Activated naive CD8-positive, alpha-beta T cell treated with anti-CD3 and anti-CD28 coated beads, Interleukin-2, amount 50 U/mL, for 16 hours (primary cell): ENCODE results near the gene DARS1.

Experiments
- DNase-seq: peaks from one replicate; pipeline ENCODE4 v3.0.0-alpha.2; 2020; ENCODE audit warnings: low read depth, low spot score

DARS1 gene

GRCh38 chr2:136016427-136016826, 31.0 kb upstream of the DARS1 start:
- no peak for DNase-seq

GRCh38 chr2:136015699-136016098, 30.3 kb upstream of the DARS1 start:
- DNase-seq: no peak

GRCh38 chr2:136014411-136014810, 29.0 kb upstream of the DARS1 start:
- no peak for DNase-seq

DNA sequence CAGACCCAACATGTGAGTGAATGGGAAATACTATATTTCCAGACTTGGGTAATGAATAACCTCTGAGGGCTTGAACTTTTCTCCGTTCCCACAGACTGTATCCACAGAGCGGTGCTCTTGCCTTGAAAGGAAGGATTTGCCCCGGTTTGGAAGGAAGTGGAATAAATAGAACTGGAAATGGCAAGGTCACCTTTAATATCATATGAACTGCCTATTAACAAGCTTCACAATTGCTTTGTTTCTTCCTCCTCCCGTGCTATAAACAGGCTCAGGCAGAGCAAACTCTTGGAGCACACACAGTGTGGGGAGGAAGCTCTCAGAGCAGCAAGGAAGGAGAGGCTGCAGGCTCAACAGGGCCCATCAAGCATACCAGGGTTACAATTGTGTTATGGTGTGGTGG, 28.5 kb upstream of the DARS1 start:
- no peak for DNase-seq

DNA sequence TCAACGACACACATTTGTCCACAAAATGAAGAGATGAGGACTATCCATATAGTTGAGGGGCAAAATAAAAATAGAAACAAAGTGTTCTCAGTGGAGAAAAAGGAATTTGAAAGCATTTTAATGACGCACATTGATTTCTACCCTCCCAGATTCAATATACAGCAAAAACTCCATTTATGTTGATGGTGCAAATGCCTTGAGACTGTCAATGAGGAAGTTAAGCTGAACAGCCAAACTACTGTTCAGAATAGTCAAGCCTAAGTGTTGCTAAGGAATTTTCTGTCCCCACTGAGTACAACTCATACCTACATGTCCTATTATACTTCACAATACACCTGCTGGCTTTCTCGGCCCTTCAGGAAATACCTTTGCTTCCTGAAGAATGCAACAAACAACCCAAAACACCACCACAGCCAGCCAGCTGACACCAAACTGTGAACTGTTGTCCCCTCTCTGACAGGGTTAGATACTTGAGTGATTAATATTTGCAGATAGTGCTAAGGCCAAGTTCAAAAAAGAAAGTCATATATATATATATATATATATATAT, 27.8 kb upstream of the DARS1 start:
- DNase-seq: no peak

DNA sequence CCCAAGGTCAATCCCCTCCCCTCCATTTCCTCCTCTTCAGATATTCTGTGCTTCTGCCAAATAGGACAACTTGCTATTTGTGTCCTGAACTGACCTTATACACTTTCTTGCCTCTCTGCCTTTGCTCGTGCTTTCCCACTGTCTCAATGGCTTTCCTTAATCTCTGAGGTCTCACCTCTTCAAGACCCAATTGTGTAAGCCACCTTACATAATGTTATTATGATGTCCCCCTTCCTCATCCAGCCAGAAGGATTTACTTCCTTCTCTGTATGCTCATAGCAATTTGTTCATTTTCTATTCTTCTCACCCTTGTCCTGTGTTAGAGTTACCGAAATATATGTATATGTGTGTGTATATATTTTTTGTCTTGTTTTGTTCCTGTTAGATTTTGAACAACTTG, 26.9 kb upstream of the DARS1 start:
- no peak for DNase-seq

GRCh38 chr2:136010126-136010525, 24.7 kb upstream of the DARS1 start:
- DNase-seq: no peak

DNA sequence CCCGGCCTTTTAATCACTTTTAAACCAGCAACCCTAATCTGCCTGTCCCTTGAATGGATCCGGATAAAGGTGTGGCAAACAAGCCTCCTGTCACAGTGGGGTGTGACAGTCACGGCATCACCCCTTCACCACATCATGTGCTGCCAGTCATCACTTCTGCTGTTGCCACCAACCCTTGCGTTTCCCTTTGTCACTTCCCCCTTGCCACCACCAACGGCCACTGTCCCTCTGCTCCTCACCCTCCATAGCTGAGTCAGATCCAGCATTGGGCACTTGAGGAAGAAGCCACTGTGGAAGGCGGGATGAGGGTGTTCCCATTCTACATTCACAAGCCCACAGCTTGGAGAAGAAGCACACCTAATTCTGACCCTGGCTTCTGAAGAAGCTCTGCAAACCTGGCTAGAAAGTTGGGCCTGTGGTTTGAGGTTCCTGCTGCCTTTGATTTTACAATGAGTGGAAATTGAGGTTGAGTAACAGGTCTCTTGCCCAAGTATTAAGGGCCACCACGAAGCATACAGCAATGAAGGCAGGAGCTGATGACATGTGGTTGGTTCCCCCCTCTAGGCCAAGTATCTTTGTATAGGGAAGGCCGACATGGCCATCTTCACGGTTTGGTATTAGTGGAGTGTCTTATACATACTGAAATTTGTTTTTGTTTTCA, 22.9 kb upstream of the DARS1 start:
- peak; percentile 14 for DNase-seq

DNA sequence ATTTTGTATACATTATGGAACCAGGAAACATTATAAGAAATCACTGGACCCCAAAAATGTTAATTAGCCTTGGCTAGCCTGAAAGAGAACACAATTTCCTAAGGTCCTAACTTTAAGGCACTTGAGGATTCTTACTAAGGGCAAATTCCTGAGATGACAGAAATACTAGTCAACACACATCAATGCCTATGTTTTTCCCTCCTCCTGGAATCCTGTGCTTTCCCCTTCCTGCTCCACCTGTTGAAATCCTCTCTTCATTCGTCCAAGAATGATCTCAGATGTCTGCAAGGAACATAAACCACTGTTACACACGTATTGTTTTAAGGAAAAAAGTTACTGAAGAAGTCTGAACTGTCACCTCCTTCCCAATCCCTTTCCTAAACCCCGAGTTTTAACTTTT, 21.2 kb upstream of the DARS1 start:
- DNase-seq: no peak

- no peak for DNase-seq
Measured at GRCh38 chr2:136005462-136006196, 20.2 kb upstream of the DARS1 start.

DNA sequence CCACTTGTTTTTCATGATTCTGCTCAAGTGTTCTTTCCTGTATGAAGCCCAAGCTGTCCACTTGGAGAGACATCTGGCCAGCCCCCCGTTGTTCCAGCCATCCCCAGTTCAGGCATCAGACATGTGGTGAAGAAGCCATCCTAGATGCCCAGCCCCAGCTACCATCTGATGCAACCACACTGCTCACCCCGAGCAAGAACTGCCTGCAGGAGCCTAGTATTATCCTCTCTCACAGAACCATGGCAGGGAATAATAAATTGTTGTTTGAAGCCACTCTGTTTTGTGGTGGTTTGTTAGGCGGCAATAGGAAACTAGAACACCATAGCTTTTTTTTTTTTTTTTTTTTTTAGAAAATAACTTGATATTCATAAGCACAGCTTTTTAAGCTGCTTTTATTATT, 19.5 kb upstream of the DARS1 start:
- DNase-seq: no peak

DNA sequence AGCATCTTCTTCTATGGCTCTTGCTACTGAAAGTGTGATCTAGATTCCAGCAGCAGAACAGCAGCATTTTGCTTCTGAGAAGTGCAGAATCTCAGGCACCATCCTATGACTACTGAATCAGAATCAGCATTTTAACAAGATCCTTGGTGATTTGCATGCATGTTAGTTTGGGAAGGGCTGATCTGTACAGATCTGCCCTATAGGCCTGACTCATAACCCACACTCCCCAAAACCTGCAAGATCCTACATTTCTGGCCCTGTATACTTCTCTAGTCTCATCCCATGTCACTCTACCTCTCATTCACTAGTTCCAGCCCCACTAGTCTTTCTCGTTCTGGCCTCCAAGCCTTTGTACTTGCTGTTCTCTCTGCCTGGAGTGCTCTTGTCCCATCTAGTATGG, 15.7 kb upstream of the DARS1 start:
- DNase-seq: no peak

DNA sequence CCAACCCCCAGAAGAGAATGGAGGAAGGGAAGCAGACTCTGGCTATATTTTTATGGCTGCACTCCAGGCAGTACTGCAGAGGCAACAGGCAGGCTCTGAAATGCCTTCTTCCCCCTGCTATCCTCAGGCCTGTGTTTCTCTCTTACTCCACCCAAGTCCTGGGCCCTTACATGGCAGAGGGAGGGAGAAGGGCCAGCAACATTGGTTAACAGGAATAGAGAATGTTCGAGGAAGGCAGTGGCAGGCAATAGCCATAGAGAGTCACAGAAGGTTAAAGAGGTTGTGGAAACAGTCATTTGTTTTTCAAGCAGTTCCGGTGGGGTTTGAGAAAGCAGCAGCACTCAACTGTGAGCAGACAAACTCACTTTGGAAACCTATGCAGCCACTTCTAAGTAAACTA, 15.1 kb upstream of the DARS1 start:
- no peak for DNase-seq

DNA sequence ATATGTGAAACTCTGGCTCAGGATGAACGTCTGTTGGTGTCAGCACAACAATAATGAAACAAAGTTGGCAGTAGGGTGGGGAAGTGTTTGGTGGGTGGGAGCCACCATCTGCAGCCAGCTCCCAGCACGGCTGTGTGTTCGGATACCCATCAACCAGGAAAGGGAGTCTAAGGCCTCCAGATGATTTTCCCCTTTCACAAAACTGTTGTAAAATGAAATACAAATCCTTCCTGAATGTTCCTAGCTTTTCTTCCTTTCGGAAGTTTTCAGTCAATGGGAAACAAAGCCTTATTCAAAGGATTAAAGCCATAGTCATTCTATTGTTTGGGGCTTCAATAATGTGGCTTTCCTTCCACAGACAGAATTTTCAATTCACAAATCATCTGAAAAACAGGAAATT, 14.5 kb upstream of the DARS1 start:
- no peak for DNase-seq

- no peak for DNase-seq
Measured at GRCh38 chr2:135998879-135999278, 13.5 kb upstream of the DARS1 start.

GRCh38 chr2:135997380-135997779, 12.0 kb upstream of the DARS1 start:
- DNase-seq: no peak

GRCh38 chr2:135996304-135996703, 10.9 kb upstream of the DARS1 start:
- DNase-seq: no peak

DNA sequence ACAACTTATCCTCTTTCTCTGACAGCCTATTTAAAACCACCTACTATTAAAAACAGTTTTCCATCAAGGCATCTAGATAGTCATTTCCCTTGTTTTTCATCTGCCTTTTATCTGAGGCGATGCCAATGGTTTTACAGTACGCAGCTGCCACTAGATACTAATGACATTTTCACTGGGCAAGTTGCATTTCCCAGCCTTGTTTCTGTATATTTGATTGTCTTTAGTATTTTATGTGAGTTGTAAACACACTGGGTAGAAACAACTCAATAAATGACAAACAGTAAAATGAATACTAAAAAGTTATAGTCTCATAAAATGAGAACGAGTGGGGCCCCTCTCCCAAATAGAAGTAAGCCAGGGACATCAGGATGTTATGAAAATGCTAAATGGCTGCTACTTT, 8.9 kb upstream of the DARS1 start:
- no peak for DNase-seq

DNA sequence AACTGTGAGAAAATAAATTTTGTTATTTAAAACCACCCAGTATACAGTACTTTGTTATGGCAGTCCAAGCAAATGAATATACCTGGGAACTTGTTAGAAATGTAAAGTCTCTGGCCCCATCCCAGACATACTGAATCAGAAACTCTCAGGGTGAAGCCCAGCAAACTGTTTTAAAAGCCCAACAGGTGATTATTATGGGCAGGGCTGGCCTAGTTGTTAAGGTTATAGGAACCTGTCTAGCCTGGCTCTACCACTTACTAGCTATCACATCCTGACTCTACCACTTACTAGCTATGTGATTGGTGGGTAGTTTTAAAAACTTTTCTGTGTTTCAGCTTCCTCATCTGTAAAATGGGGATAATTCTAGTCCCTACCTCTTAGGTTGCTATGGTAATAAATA, 8.0 kb upstream of the DARS1 start:
- no peak for DNase-seq

- no peak for DNase-seq
Measured at GRCh38 chr2:135991861-135992260, 6.4 kb upstream of the DARS1 start.

DNA sequence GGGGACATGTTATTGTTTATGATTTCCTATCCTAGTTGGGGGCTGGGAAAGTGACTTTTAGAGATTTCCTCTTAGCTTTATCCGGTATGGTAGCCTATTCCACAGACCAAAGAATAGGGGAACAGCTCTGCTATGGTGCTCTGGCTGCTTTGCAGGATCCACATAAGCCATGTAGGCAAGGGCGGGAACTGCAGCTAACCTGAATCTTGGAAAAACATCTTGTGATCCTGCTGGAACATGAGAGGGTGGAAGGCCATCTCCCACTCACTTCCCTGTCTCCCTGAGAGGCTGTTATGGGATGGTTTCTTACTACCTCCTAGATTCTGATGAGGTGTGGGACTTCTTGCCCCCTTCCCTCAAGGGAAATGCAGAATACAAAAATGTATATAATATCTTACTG, 2.0 kb upstream of the DARS1 start:
- DNase-seq: no peak

DNA sequence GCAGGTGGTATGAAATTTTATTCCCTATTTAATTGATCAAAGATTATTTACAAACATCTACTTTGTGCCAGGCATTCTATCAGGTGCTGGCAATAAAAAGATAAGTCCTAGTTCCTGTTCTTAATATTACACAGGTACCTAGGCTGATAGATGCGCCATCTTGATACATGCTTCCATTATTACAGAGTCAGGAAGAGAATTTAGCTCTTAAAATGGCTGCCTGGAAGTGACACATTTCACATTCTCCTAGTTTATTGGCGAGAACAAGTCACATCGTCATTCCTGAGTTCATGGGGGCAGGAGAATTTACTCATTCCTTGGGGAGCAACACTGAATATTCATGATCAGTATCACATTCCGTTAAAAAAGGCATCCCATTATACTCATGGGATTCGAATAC, 1.1 kb upstream of the DARS1 start:
- DNase-seq: no peak

DNA sequence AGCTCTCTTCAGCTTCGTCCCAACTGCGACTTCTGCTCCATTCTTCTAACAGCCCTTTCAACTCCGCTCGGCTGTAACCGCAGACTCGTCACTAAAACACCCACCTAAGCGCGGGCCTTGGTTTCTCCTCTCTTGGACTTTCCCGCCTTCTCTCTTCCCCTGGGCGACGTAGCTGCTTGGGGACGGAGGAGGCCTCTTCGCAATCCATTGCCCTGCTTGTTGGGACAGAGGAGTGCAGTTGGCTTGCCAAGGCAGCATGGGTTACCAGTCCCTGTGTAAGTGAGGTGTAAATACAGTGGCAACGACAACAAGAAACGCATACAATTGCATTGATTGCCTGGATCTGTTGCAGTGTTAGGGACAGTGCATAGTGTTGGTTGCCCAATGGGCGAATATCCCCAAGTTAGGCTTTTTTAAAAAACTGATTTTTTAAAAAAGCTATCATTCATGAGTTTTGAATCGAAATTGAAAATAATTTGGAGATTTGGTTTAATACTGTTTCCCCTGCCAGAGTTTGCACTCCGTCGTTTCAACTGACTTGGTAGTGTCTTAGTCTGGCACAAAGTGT, 484 bp upstream of the DARS1 start:
- DNase-seq: peak; percentile 51
